Neuronal stem cell (in vitro differentiated cells): Measurements from ENCODE around the gene FOXE1.
A peak's percentile ranks its signal among the peaks of the same experiment; 100 is the strongest.

Experiments used
- DNase-seq: peaks from one replicate; pipeline ENCODE4 v3.0.0-alpha.2; 2013; ENCODE audit warnings: low spot score
- H2AFZ ChIP-seq: one replicate; pipeline ENCODE4 v1.6.1; 2013; ENCODE audit warnings: mild to moderate bottlenecking, low read length, inconsistent platforms
- H2AK5ac ChIP-seq: 2 replicates; pipeline ENCODE4 v1.6.1; 2013; ENCODE audit warnings: low read depth, mild to moderate bottlenecking, inconsistent platforms, low read length, moderate library complexity, mixed read lengths
- H2BK120ac ChIP-seq: 2 replicates; pipeline ENCODE4 v1.6.1; 2013; ENCODE audit warnings: low read depth, mild to moderate bottlenecking, inconsistent platforms, low read length, moderate library complexity, mixed read lengths
- H2BK12ac ChIP-seq: one replicate; pipeline ENCODE4 v1.6.1; 2013; ENCODE audit warnings: low read length, inconsistent platforms
- H2BK15ac ChIP-seq: 2 replicates; pipeline ENCODE4 v1.6.1; 2013; ENCODE audit warnings: mild to moderate bottlenecking, low read length, inconsistent platforms, mixed read lengths
- H2BK5ac ChIP-seq: one replicate; pipeline ENCODE4 v1.6.1; 2013; ENCODE audit warnings: inconsistent platforms, mild to moderate bottlenecking, low read length, moderate library complexity
- H3K14ac ChIP-seq: one replicate; pipeline ENCODE4 v1.6.1; 2013; ENCODE audit warnings: low read length, inconsistent platforms
- H3K18ac ChIP-seq: 2 replicates; pipeline ENCODE4 v1.6.1; 2013; ENCODE audit warnings: low read length, inconsistent platforms
- H3K23ac ChIP-seq: 2 replicates; pipeline ENCODE4 v1.6.1; 2013; ENCODE audit warnings: low read depth, mild to moderate bottlenecking, mixed read lengths, low read length, inconsistent platforms; ENCODE audit not compliant: poor library complexity
- H3K27ac ChIP-seq: replicated peaks from 3 replicates; pipeline ENCODE4 v1.5.1; 2013; ENCODE audit warnings: low read length, inconsistent platforms
- H3K27me3 ChIP-seq, 3 experiments: 2 replicates each; pipeline ENCODE4 v1.6.1; 2013; ENCODE audit warnings: low read length in 3 of 3, mild to moderate bottlenecking in 2 of 3, inconsistent platforms in 1 of 3, low read depth in 1 of 3, mixed read lengths in 1 of 3, moderate library complexity in 1 of 3; ENCODE audit not compliant: control insufficient read depth in 3 of 3, insufficient read depth in 3 of 3
- H3K36me3 ChIP-seq, 2 donors: replicated peaks in 1 of 2; 2 replicates each; pipeline ENCODE4 v1.6.1; 2013; ENCODE audit warnings: low read length in 2 of 2; ENCODE audit not compliant: control insufficient read depth in 2 of 2, insufficient read depth in 2 of 2
- H3K4ac ChIP-seq: 2 replicates; pipeline ENCODE4 v1.6.1; 2013; ENCODE audit warnings: inconsistent platforms, mild to moderate bottlenecking, low read length, moderate library complexity
- H3K4me1 ChIP-seq, 2 donors: 1 replicate in 1 of 2; 2 replicates in 1 of 2; pipeline ENCODE4 v1.6.1; 2013; ENCODE audit warnings: low read length in 2 of 2, low read depth in 1 of 2; ENCODE audit not compliant: control insufficient read depth in 2 of 2, insufficient read depth in 1 of 2
- H3K4me2 ChIP-seq: one replicate; pipeline ENCODE4 v1.6.1; 2013; ENCODE audit warnings: mild to moderate bottlenecking, low read length, inconsistent platforms; ENCODE audit not compliant: insufficient read depth, poor library complexity, severe bottlenecking
- H3K4me3 ChIP-seq, 2 donors: 2 replicates each; pipeline ENCODE4 v1.5.1; 2013; ENCODE audit warnings: low read length in 2 of 2, mild to moderate bottlenecking in 2 of 2, inconsistent platforms in 1 of 2, moderate library complexity in 1 of 2
- H3K79me1 ChIP-seq: one replicate; pipeline ENCODE4 v1.6.1; 2013; ENCODE audit warnings: low read depth, mild to moderate bottlenecking, inconsistent platforms, low read length, moderate library complexity
- H3K9ac ChIP-seq: one replicate; pipeline ENCODE4 v1.6.1; 2013; ENCODE audit warnings: mild to moderate bottlenecking, low read depth, low read length, inconsistent platforms; ENCODE audit not compliant: poor library complexity
- H3K9me3 ChIP-seq, 2 donors: replicated peaks in 1 of 2; 2 replicates each; pipeline versions ENCODE3 to v1.6.1; 2013; ENCODE audit warnings: low read length in 2 of 2, mild to moderate bottlenecking in 2 of 2, inconsistent platforms in 1 of 2, low read depth in 1 of 2, mixed read lengths in 1 of 2, moderate library complexity in 1 of 2; ENCODE audit not compliant: control insufficient read depth in 2 of 2, insufficient read depth in 1 of 2
- H4K8ac ChIP-seq: one replicate; pipeline ENCODE4 v1.6.1; 2013; ENCODE audit warnings: low read depth, mild to moderate bottlenecking, inconsistent platforms, low read length, moderate library complexity
- H4K91ac ChIP-seq: one replicate; pipeline ENCODE4 v1.6.1; 2013; ENCODE audit warnings: low read length, low read depth, mild to moderate bottlenecking, inconsistent platforms; ENCODE audit not compliant: poor library complexity
- WGBS, 2 donors: extraction: QIAGEN DNeasy Blood & Tissue Kit; methylation state at CpG; one replicate each; pipeline ENCODE4 v1.1.7; 2013; ENCODE audit warnings: missing lambda C conversion rate in 2 of 2, mixed read lengths in 1 of 2; ENCODE audit not compliant: insufficient read length in 2 of 2, insufficient replicate concordance in 1 of 2; ENCODE audit errors: extremely low coverage in 2 of 2; 5-methylcytosine and 5-hydroxymethylcytosine counted together

The FOXE1 gene

GRCh38 chr9:97880336-97880735, 27.3 kb downstream of the FOXE1 start:
- no peak overlapping the region for H2AK5ac ChIP-seq
- H3K79me1 ChIP-seq = no peaks in the 10 kb centered on the region
- H3K4me2 ChIP-seq = no peak overlapping the region
- WGBS, 2 donors = no CpG with 5 or more reads among the region's 4 CpGs
- no peak overlapping the region for H3K4ac ChIP-seq
- no peak overlapping the region for H3K18ac ChIP-seq
- no peak overlapping the region for H3K9ac ChIP-seq
- peaks cover 0 to 11% (median 0%) of the 10 kb centered on the region in 3 experiments for H3K27me3 ChIP-seq
- no peak overlapping the region for H2BK12ac ChIP-seq
- H2AFZ ChIP-seq = no peak overlapping the region
- no peaks in the 10 kb centered on the region for H3K9me3 ChIP-seq
- H3K4me1 ChIP-seq = no peaks in the 10 kb centered on the region
- H2BK15ac ChIP-seq = no peak overlapping the region
- no peak overlapping the region for H2BK5ac ChIP-seq
- H3K27ac ChIP-seq = no peak overlapping the region
- no peak overlapping the region for H2BK120ac ChIP-seq
- no peak for DNase-seq
- no peak overlapping the region for H3K14ac ChIP-seq
- no peak overlapping the region for H3K4me3 ChIP-seq
- no peak overlapping the region for H3K23ac ChIP-seq
- H3K36me3 ChIP-seq = no peaks in the 10 kb centered on the region
- H4K8ac ChIP-seq = no peak overlapping the region
- H4K91ac ChIP-seq = no peak overlapping the region

- peaks cover 5 to 6% of the 10 kb centered on the region in 2 donors for H3K9me3 ChIP-seq
- H4K91ac ChIP-seq = no peak overlapping the region
- no peak overlapping the region for H2BK12ac ChIP-seq
- H2AK5ac ChIP-seq = no peak overlapping the region
- no peak overlapping the region for H2BK120ac ChIP-seq
- no peak overlapping the region for H3K4ac ChIP-seq
- H4K8ac ChIP-seq = no peak overlapping the region
- no peak overlapping the region for H3K18ac ChIP-seq
- H3K4me3 ChIP-seq = no peak overlapping the region
- no peak overlapping the region for H3K23ac ChIP-seq
- peaks cover 2% of the 10 kb centered on the region in 2 donors for H3K4me1 ChIP-seq
- no peak overlapping the region for H3K9ac ChIP-seq
- H2BK15ac ChIP-seq = no peak overlapping the region
- no peak overlapping the region for H3K27ac ChIP-seq
- DNase-seq = peak; percentile 9
- H3K27me3 ChIP-seq = peaks cover 0 to 6% (median 0%) of the 10 kb centered on the region in 3 experiments
- H2BK5ac ChIP-seq = no peak overlapping the region
- H3K36me3 ChIP-seq = no peaks in the 10 kb centered on the region
- no peak overlapping the region for H3K14ac ChIP-seq
- no peak overlapping the region for H3K4me2 ChIP-seq
- H2AFZ ChIP-seq = no peak overlapping the region
- no CpG with 5 or more reads among the region's 9 CpGs for WGBS, 2 donors
- H3K79me1 ChIP-seq = no peaks in the 10 kb centered on the region
Measured at GRCh38 chr9:97889941-97890887, 37.2 kb downstream of the FOXE1 start.

GRCh38 chr9:97891736-97892135, 38.7 kb downstream of the FOXE1 start:
- H2AFZ ChIP-seq = no peak overlapping the region
- no peak overlapping the region for H2BK5ac ChIP-seq
- no peak overlapping the region for H3K14ac ChIP-seq
- no peak overlapping the region for H2BK120ac ChIP-seq
- no peak overlapping the region for H2AK5ac ChIP-seq
- H3K4me1 ChIP-seq = peaks cover 2% of the 10 kb centered on the region in 2 donors
- H2BK15ac ChIP-seq = no peak overlapping the region
- no peak overlapping the region for H3K4me3 ChIP-seq
- peaks cover 0 to 6% (median 0%) of the 10 kb centered on the region in 3 experiments for H3K27me3 ChIP-seq
- H2BK12ac ChIP-seq = no peak overlapping the region
- H4K8ac ChIP-seq = no peak overlapping the region
- no CpG with 5 or more reads among the region's 5 CpGs for WGBS, 2 donors
- H3K4ac ChIP-seq = no peak overlapping the region
- no peak overlapping the region for H3K4me2 ChIP-seq
- no peak overlapping the region for H4K91ac ChIP-seq
- peaks cover 5 to 6% of the 10 kb centered on the region in 2 donors for H3K9me3 ChIP-seq
- H3K18ac ChIP-seq = no peak overlapping the region
- no peak overlapping the region for H3K23ac ChIP-seq
- no peaks in the 10 kb centered on the region for H3K36me3 ChIP-seq
- H3K9ac ChIP-seq = no peak overlapping the region
- H3K27ac ChIP-seq = no peak overlapping the region
- DNase-seq = no peak
- no peaks in the 10 kb centered on the region for H3K79me1 ChIP-seq

- Histone ChIP-seq H2BK12ac (no peak overlapping the region), H2AK5ac (no peak overlapping the region), H3K36me3 (no peaks in the 10 kb centered on the region), H3K14ac (no peak overlapping the region), H3K27ac (no peak overlapping the region), H2BK5ac (no peak overlapping the region), H3K23ac (no peak overlapping the region), H3K18ac (no peak overlapping the region), H4K8ac (no peak overlapping the region), H2AFZ (no peak overlapping the region), H3K9me3 (peaks cover 5 to 6% of the 10 kb centered on the region in 2 donors), H2BK15ac (no peak overlapping the region), H3K4me3 (no peak overlapping the region), H3K4ac (no peak overlapping the region), H2BK120ac (no peak overlapping the region), H3K79me1 (no peaks in the 10 kb centered on the region), H3K9ac (no peak overlapping the region), H3K27me3 (peaks cover 0 to 6% (median 0%) of the 10 kb centered on the region in 3 experiments), H4K91ac (no peak overlapping the region), H3K4me2 (no peak overlapping the region), H3K4me1 (peaks cover 2% of the 10 kb centered on the region in 2 donors)
- DNase-seq = no peak
- WGBS, 2 donors = no CpG with 5 or more reads among the region's 2 CpGs
Measured at GRCh38 chr9:97892421-97892820, 39.4 kb downstream of the FOXE1 start.
